Endothelial cell of hepatic sinusoid (primary cell): Measurements from ENCODE around the gene NFATC1.

Experiments
- in situ Hi-C: cut with HindIII; loops from 2 replicates; pipeline ENCODE4 v1.10.0; 2017; ENCODE audit warnings: low sequenced_read_pairs

Gene NFATC1

GRCh38 chr18:79401494-79402208, 5.9 kb downstream of the NFATC1 start:
- in situ Hi-C loops = loop anchor here (5.0 kb wide), 2 partner anchors 101 to 166 kb away; no protein-coding TSS in a partner anchor

- in situ Hi-C loops = loop anchor here (5.0 kb wide), 2 partner anchors 100 to 165 kb away; no protein-coding TSS in a partner anchor
Observed at GRCh38 chr18:79402209-79402576, 6.5 kb downstream of the NFATC1 start.

GRCh38 chr18:79402977-79403722, 7.4 kb downstream of the NFATC1 start:
- in situ Hi-C loops = loop anchor here (5.0 kb wide), 2 partner anchors 99 to 164 kb away; no protein-coding TSS in a partner anchor

GRCh38 chr18:79403723-79404566, 8.2 kb downstream of the NFATC1 start:
- in situ Hi-C loops = loop anchor here (5.0 kb wide), 2 partner anchors 98 to 163 kb away; no protein-coding TSS in a partner anchor

- in situ Hi-C loops = loop anchor here (5.0 kb wide), 2 partner anchors 98 to 163 kb away; no protein-coding TSS in a partner anchor
Observed at GRCh38 chr18:79404567-79404910, 8.8 kb downstream of the NFATC1 start.

- in situ Hi-C loops = no loop called here
Observed at GRCh38 chr18:79405019-79405780, 9.5 kb downstream of the NFATC1 start.

GRCh38 chr18:79405781-79406575, 10.2 kb downstream of the NFATC1 start:
- in situ Hi-C loops = no loop called here

GRCh38 chr18:79406708-79407107, 11.0 kb downstream of the NFATC1 start:
- in situ Hi-C loops = no loop called here

GRCh38 chr18:79409313-79409712, 13.6 kb downstream of the NFATC1 start:
- in situ Hi-C loops = no loop called here

GRCh38 chr18:79410171-79410641, 14.5 kb downstream of the NFATC1 start:
- in situ Hi-C loops = no loop called here

- in situ Hi-C loops = no loop called here
Observed at GRCh38 chr18:79410731-79411613, 15.2 kb downstream of the NFATC1 start.

- in situ Hi-C loops = no loop called here
Observed at GRCh38 chr18:79411614-79412526, 16.1 kb downstream of the NFATC1 start.

GRCh38 chr18:79413025-79413424, 17.3 kb downstream of the NFATC1 start:
- in situ Hi-C loops = no loop called here

GRCh38 chr18:79413426-79413825, 17.7 kb downstream of the NFATC1 start:
- in situ Hi-C loops = no loop called here

- in situ Hi-C loops = no loop called here
Observed at GRCh38 chr18:79413901-79414300, 18.2 kb downstream of the NFATC1 start.

- in situ Hi-C loops = no loop called here
Observed at GRCh38 chr18:79416022-79416676, 20.4 kb downstream of the NFATC1 start.

- in situ Hi-C loops = no loop called here
Observed at GRCh38 chr18:79416677-79417052, 20.9 kb downstream of the NFATC1 start.
